SK-N-SH (cell line): Measurements from ENCODE around the gene HDAC7. TPM values are rescaled to one million over a fixed set of nuclear protein-coding genes. Genes with fewer than 3 reads are reported as not detected.

Experiments used
- CTCF ChIA-PET: fragments of 300-600, 350-600 bp; formaldehyde crosslinking; extraction: SDS; loops from one replicate; lab custom pipeline; 2021; lab: Yijun Ruan, JAX
- POLR2A ChIA-PET: fragments of 350-600 bp; sonication (Branson Sonifier 250); formaldehyde crosslinking; extraction: SDS; loops from one replicate; lab custom pipeline; 2020; ENCODE audit warnings: antibody characterized with exemption, inconsistent platforms; lab: Yijun Ruan, JAX
- DNase-seq: peaks from one replicate; pipeline ENCODE4 v3.0.0; 2012
- H2AFZ ChIP-seq: fragments of 200-600 bp; sonication (generic); 2 replicates; pipeline ENCODE4 v1.8.1; 2016; ENCODE audit warnings: antibody characterized with exemption, mild to moderate bottlenecking, low read depth
- H3F3A ChIP-seq: fragments of 200-600 bp; sonication (generic); replicated peaks from 2 replicates; pipeline ENCODE3; 2016; ENCODE audit warnings: antibody characterized with exemption, mild to moderate bottlenecking; ENCODE audit not compliant: insufficient read depth
- H3K27ac ChIP-seq, 2 experiments: fragments of 200-500 bp in 1 of 2; fragments of 200-600 bp in 1 of 2; sonication (Bioruptor generic) in 1 of 2; sonication (generic), shearing (Covaris generic) in 1 of 2; 2 replicates each; pipeline versions ENCODE4 v1.5.1 to v1.6.1; 2014 to 2016; ENCODE audit warnings: low read depth in 2 of 2, inconsistent platforms in 1 of 2, low read length in 1 of 2, mild to moderate bottlenecking in 1 of 2, mixed read lengths in 1 of 2
- H3K27me3 ChIP-seq: fragments of 200-600 bp; sonication (generic), shearing (Covaris generic); 2 replicates; pipeline ENCODE4 v1.6.1; 2016; ENCODE audit warnings: mixed run types; ENCODE audit not compliant: insufficient read depth
- H3K36me3 ChIP-seq, 2 experiments: fragments of 200-500 bp in 1 of 2; fragments of 200-600 bp in 1 of 2; sonication (Bioruptor generic) in 1 of 2; sonication (generic) in 1 of 2; replicated peaks in 1 of 2; 2 replicates each; pipeline versions ENCODE3 to v1.5.1; 2014 to 2016; ENCODE audit warnings: low read length in 1 of 2, mild to moderate bottlenecking in 1 of 2; ENCODE audit not compliant: insufficient read depth in 2 of 2, control insufficient read depth in 1 of 2
- H3K4me1 ChIP-seq, 2 experiments: fragments of 200-500 bp in 1 of 2; fragments of 200-600 bp in 1 of 2; sonication (Bioruptor generic) in 1 of 2; sonication (generic), shearing (Covaris generic) in 1 of 2; 2 replicates each; pipeline versions ENCODE4 v1.5.1 to v1.6.1; 2014 to 2016; ENCODE audit warnings: low read depth in 1 of 2, low read length in 1 of 2, mixed run types in 1 of 2; ENCODE audit not compliant: insufficient read depth in 2 of 2, control insufficient read depth in 1 of 2
- H3K4me2 ChIP-seq: fragments of 200-600 bp; sonication (generic), shearing (Covaris generic); 2 replicates; pipeline ENCODE4 v1.6.1; 2017; ENCODE audit warnings: mixed run types
- H3K4me3 ChIP-seq, 2 experiments: fragments of 200-500 bp in 1 of 2; fragments of 200-600 bp in 1 of 2; sonication (Bioruptor generic) in 1 of 2; sonication (generic), shearing (Covaris generic) in 1 of 2; 2 replicates each; pipeline versions ENCODE4 v1.5.1 to v1.8.1; 2014 to 2016; ENCODE audit warnings: low read depth in 2 of 2, inconsistent platforms in 1 of 2, low read length in 1 of 2, mild to moderate bottlenecking in 1 of 2, mixed read lengths in 1 of 2, moderate library complexity in 1 of 2
- H3K79me2 ChIP-seq: fragments of 200-600 bp; sonication (generic); 2 replicates; pipeline ENCODE4 v1.8.1; 2017; ENCODE audit warnings: mild to moderate bottlenecking; ENCODE audit not compliant: insufficient read depth
- H3K9ac ChIP-seq: fragments of 200-600 bp; sonication (generic); 2 replicates; pipeline ENCODE4 v1.6.1; 2017; ENCODE audit warnings: mixed run types
- H3K9me2 ChIP-seq: fragments of 200-600 bp; sonication (generic); 2 replicates; pipeline ENCODE4 v1.6.1; 2017; ENCODE audit warnings: mixed run types
- H3K9me3 ChIP-seq: fragments of 200-600 bp; sonication (generic); 2 replicates; pipeline ENCODE4 v1.6.1; 2017; ENCODE audit warnings: mixed run types, mild to moderate bottlenecking, moderate library complexity
- H4K20me1 ChIP-seq: fragments of 200-600 bp; sonication (generic); 2 replicates; pipeline ENCODE4 v1.6.1; 2017; ENCODE audit warnings: mild to moderate bottlenecking, mixed run types; ENCODE audit not compliant: insufficient read depth
- CHD2 ChIP-seq: fragments of 150-350 bp; IDR thresholded peaks from 2 replicates; pipeline ENCODE4 v1.6.1; 2018; ENCODE audit warnings: low read length; ENCODE audit not compliant: partially characterized antibody
- CTCF ChIP-seq: fragments of 200-600 bp; sonication (generic); IDR thresholded peaks from 2 replicates; pipeline ENCODE4 v1.6.1; 2017; ENCODE audit warnings: antibody characterized with exemption, mild to moderate bottlenecking, moderate library complexity
- FOSL2 ChIP-seq: IDR thresholded peaks from 2 replicates; pipeline ENCODE4 v1.4.0; 2012; ENCODE audit warnings: low read depth, mild to moderate bottlenecking, moderate library complexity, borderline replicate concordance
- FOXM1 ChIP-seq: IDR thresholded peaks from 2 replicates; pipeline ENCODE4 v1.4.0; 2012; ENCODE audit warnings: low read depth, mild to moderate bottlenecking
- GATA2 ChIP-seq: sonication (generic); formaldehyde crosslinking; IDR thresholded peaks from 2 replicates; pipeline ENCODE4 v1.5.0; 2020; ENCODE audit warnings: mild to moderate bottlenecking, missing genetic modification reagents
- JUND ChIP-seq: IDR thresholded peaks from 2 replicates; pipeline ENCODE4 v1.4.0; 2012
- MEF2A ChIP-seq: IDR thresholded peaks from 2 replicates; pipeline ENCODE4 v1.4.0; 2012; ENCODE audit warnings: low read depth, borderline replicate concordance
- MXI1 ChIP-seq: IDR thresholded peaks from 2 replicates; pipeline ENCODE4 v1.6.1; 2012; ENCODE audit warnings: mild to moderate bottlenecking, low read depth, low read length, improper control_type of control experiment
- NRF1 ChIP-seq: IDR thresholded peaks from 2 replicates; pipeline ENCODE4 v1.6.1; 2012; ENCODE audit warnings: low read depth, mild to moderate bottlenecking, low read length
- PBX3 ChIP-seq: IDR thresholded peaks from 2 replicates; pipeline ENCODE4; 2012
- POLR2AphosphoS5 ChIP-seq: IDR thresholded peaks from 2 replicates; pipeline ENCODE4 v1.6.1; 2012; ENCODE audit warnings: low read depth, low read length
- RCOR1 ChIP-seq: fragments of 150-350 bp; IDR thresholded peaks from 2 replicates; pipeline ENCODE4 v1.6.1; 2017; ENCODE audit warnings: antibody characterized with exemption, low read length
- RXRA ChIP-seq: IDR thresholded peaks from 2 replicates; pipeline ENCODE4 v1.4.0; 2012; ENCODE audit warnings: low read depth, mild to moderate bottlenecking, borderline replicate concordance
- SIN3A ChIP-seq: IDR thresholded peaks from 2 replicates; pipeline ENCODE4 v1.6.1; 2012; ENCODE audit warnings: low read depth, mild to moderate bottlenecking, low read length, moderate library complexity, borderline replicate concordance
- TEAD4 ChIP-seq: IDR thresholded peaks from 2 replicates; pipeline ENCODE4 v1.4.0; 2012; ENCODE audit warnings: mild to moderate bottlenecking, borderline replicate concordance; ENCODE audit not compliant: insufficient read depth
- WGBS: methylation state at CpG from one replicate; pipeline ENCODE4 v1.1.6; 2017; ENCODE audit warnings: low lambda C conversion rate; 5-methylcytosine and 5-hydroxymethylcytosine counted together
- polyA plus RNA-seq, 3 experiments: library from polyadenylated mRNA; depleted of rRNA; stranded (reverse); fragments of >200 nt; gene quantifications; 2 replicates each; pipeline ENCODE4 v1.2.3, GENCODE V29; 2012

HDAC7 gene
- polyA plus RNA-seq, 1 of the 3 experiments (the other 2 are of a cell fraction): 51.0 TPM

GRCh38 chr12:47846294-47846996 is 26.7 kb upstream of the HDAC7 start:
- 72% methylated on average over 9 of the region's 14 CpGs for WGBS
- Histone ChIP-seq H3K79me2 (no peaks in the 10 kb centered on the region), H3K9ac (no peak overlapping the region), H3K4me1 (peaks cover 0 to 8% of the 10 kb centered on the region in 2 experiments; a peak in 1 of 4 replicates), H4K20me1 (no peaks in the 10 kb centered on the region), H3K4me2 (no peak overlapping the region), H3F3A (no peaks in the 10 kb centered on the region), H2AFZ (no peak overlapping the region), H3K36me3 (no peaks in the 10 kb centered on the region), H3K4me3 (no peak overlapping the region), H3K9me3 (no peaks in the 10 kb centered on the region), H3K27me3 (no peaks in the 10 kb centered on the region; the same call in 1 of the 2 replicates), H3K9me2 (no peaks in the 10 kb centered on the region), H3K27ac (no peak overlapping the region)
- CTCF ChIA-PET: interaction anchor here (1.0 to 25.6 kb wide), 6 partner anchors 7 to 134 kb away, joined by 3 to 458 read pairs (median 48); partner anchors contain the start of genes RPAP3 and SLC48A1
- POLR2A ChIA-PET: interaction anchor here (1.2 kb wide), 1 partner anchor 140 kb away, joined by 3 read pairs; the partner anchor contains the start of gene RPAP3
- TF ChIP-seq CTCF (no peak), RCOR1 (no peak), JUND (no peak), PBX3 (no peak), NRF1 (no peak), FOSL2 (no peak), MXI1 (no peak), GATA2 (no peak), RXRA (no peak)
- no peak for DNase-seq

- no peaks in the 10 kb centered on the region for H3K9me2 ChIP-seq
- no peak overlapping the region for H3K4me3 ChIP-seq
- no peak overlapping the region for H3K27ac ChIP-seq
- no peaks in the 10 kb centered on the region for H3F3A ChIP-seq
- ChIA-PET CTCF (interaction anchor here (1.2 to 25.6 kb wide), 4 partner anchors 5 to 133 kb away, joined by 3 to 458 read pairs (median 238); partner anchors contain the start of genes RPAP3 and SLC48A1), POLR2A (interaction anchor here (1.2 kb wide), 1 partner anchor 139 kb away, joined by 3 read pairs; the partner anchor contains the start of gene RPAP3)
- DNase-seq: no peak
- no peak for TF ChIP-seq TEAD4
- TF ChIP-seq JUND: no peak
- no peak for TF ChIP-seq POLR2AphosphoS5
- no peak for TF ChIP-seq FOXM1
- no peak for TF ChIP-seq SIN3A
- no peak for TF ChIP-seq CHD2
- TF ChIP-seq MEF2A: no peak
- TF ChIP-seq CTCF: no peak
- H3K79me2 ChIP-seq: no peaks in the 10 kb centered on the region
- H3K4me1 ChIP-seq: peaks cover 0 to 8% of the 10 kb centered on the region in 2 experiments; a peak in 1 of 4 replicates
- no peaks in the 10 kb centered on the region for H3K9me3 ChIP-seq
- 93% methylated on average over 6 of the region's 8 CpGs for WGBS
- no peaks in the 10 kb centered on the region for H4K20me1 ChIP-seq
- no peaks in the 10 kb centered on the region for H3K36me3 ChIP-seq
- H3K9ac ChIP-seq: no peak overlapping the region
- no peak overlapping the region for H3K4me2 ChIP-seq
- H3K27me3 ChIP-seq: no peaks in the 10 kb centered on the region; the same call in 1 of the 2 replicates
- H2AFZ ChIP-seq: no peak overlapping the region
Measured at GRCh38 chr12:47845081-47845480, 25.4 kb upstream of the HDAC7 start.
